NCI-H82 treated with DMSO at 0.1 percent for 48 hours (cell line): ENCODE results near the gene TOP3A.
"Not testable (repeated sequence)": the region's sequence is repeated elsewhere in the genome, so short reads cannot be mapped to it uniquely, and the experiment has no call there.

Experiments
- DNase-seq: peaks from one replicate; lab custom pipeline; 2025; ENCODE audit not compliant: unreplicated experiment; lab: John Stamatoyannopoulos, UW

Gene TOP3A, protein sequence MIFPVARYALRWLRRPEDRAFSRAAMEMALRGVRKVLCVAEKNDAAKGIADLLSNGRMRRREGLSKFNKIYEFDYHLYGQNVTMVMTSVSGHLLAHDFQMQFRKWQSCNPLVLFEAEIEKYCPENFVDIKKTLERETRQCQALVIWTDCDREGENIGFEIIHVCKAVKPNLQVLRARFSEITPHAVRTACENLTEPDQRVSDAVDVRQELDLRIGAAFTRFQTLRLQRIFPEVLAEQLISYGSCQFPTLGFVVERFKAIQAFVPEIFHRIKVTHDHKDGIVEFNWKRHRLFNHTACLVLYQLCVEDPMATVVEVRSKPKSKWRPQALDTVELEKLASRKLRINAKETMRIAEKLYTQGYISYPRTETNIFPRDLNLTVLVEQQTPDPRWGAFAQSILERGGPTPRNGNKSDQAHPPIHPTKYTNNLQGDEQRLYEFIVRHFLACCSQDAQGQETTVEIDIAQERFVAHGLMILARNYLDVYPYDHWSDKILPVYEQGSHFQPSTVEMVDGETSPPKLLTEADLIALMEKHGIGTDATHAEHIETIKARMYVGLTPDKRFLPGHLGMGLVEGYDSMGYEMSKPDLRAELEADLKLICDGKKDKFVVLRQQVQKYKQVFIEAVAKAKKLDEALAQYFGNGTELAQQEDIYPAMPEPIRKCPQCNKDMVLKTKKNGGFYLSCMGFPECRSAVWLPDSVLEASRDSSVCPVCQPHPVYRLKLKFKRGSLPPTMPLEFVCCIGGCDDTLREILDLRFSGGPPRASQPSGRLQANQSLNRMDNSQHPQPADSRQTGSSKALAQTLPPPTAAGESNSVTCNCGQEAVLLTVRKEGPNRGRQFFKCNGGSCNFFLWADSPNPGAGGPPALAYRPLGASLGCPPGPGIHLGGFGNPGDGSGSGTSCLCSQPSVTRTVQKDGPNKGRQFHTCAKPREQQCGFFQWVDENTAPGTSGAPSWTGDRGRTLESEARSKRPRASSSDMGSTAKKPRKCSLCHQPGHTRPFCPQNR

DNA sequence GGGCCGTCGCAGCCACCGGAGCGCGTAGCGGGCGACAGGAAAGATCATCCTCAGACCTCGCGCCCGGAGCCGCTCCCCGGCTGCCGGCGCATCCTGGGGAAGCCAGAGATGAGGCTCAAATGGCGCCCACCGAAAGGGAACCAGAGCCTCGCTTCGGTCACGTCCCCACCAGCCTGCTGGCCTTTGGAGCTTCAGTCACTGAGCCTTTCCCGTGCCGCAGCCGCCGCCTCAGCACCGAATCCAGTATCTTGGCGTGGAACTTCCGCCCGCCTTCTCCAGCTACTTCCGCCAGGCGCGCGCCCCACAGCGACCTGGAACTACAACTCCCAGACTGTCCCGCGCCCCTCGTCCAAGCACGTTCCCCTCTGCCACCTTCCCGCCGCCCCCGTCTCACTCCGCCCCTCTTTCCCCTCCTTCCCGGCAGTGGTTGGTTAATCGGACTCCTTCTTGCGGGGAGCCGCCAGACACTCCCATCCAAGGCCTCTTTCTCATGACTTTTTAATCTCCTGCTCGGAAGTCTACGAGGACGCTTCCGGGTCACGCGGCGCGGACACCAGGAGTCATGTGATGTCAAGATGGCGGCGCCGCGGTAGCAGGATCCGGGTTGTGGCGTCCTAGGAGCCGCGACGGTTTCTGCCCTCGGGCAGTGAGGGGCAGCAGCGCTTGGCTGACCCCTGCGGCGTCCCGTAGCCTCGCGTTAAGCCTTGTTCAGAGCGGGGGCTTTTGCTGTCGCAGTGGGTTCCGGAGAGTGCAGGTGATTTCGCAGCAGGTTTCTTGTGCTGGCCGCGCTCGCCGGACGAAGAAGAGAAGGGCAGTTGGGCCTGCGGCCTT lies at the start of gene TOP3A, which contains the start of gene SMCR8:
TSS of gene TOP3A (minus strand) at position 264 of the 831 bp plus-strand sequence. CDS start at position 48, 216 bp downstream.
TSS of gene SMCR8 (plus strand) at position 563 of the 831 bp plus-strand sequence. CDS start 497 bp downstream, outside the sequence.
- DNase-seq = peak; percentile 96

DNA sequence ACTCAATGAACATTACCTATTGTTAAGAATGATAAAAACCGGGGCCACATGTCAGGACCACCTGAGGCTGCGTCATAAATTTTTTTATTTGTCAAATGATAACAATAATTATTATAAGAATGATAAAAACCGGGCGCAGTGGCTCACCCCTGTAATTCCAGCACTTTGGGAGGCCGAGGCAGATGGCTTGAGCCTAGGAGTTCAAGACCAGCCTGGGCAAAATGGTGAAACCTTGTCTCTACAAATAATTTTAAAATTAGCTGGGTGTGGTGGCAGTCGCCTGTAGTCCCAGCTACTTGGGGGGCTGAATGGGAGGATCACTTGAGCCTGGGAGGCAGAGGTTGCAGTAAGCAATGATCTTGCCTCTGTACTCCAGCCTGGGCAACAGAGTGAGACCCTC lies 49.4 kb upstream of the TOP3A start:
- DNase-seq = no peak

DNA sequence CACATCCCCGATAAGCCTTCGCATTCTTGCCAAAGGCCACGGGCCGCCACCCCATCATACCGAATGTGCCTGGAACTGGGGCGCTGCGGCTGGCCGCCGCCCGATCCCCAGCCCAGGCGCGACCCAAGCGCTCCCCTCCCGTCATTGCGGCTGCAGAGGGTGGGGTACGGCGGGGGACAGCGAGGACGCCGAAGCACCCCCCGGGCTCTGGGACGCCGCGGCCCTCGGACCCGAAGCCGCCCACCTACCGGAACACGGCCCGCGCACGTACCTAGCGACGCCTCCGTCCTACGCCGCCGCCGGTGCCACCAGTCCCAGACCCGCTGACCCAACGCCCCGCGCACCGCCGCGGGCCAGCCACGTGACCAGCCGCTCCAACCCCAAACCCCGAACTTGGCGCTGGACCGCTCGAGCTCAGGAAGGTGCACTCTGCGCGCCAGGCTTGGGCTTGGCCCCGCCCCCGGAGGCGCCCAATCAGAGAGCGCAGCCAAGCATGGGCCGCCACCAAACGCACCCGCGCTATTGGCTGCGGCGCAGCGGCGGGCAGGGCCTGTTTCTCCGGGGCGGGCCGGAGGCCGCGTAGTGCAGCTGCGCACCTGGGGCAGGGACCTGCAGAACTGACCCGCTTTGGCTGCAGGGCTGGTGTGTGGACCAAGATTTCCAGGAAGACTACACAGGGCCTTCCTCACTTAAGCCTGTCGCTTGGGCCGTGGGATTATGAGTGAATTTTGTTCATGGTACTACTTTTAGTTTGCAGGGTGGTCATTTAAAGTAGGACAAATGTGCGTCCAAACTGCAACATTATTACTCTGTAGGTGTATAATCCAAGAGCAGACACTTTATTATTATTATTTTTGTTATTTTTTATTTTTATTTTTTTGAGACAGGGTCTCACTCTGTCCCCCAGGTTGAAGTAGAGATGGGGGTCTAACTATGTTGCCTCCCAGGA lies 48.6 kb upstream of the TOP3A start, which contains the start of gene SHMT1:
TSS of gene SHMT1 (minus strand) at position 450 of the 949 bp plus-strand sequence. CDS start 7,569 bp downstream, outside the sequence.
- DNase-seq = peak; percentile 87

DNA sequence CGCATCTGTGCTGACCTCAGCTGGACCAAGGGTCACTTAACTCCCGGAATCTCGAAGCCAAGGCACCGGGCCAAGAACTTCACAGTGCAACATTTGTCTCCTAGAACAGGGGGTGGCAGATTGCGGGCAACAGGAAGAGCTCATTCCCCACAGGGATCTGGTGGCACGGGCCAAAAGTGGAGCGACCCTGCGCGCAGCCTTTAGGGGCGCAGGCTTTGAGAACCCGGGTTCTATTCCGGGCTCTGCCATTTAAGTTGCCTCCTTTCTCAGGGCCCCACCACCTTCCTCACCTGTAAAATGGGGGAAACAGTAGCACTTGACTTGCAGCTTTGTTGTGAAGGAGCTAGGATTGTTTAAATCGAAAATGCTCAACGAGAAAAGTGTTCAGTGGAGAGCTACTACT lies 47.9 kb upstream of the TOP3A start:
- DNase-seq = no peak

- no peak for DNase-seq
These were observed 47.3 kb upstream of the TOP3A start for GRCh38 chr17:18361837-18362697.

DNA sequence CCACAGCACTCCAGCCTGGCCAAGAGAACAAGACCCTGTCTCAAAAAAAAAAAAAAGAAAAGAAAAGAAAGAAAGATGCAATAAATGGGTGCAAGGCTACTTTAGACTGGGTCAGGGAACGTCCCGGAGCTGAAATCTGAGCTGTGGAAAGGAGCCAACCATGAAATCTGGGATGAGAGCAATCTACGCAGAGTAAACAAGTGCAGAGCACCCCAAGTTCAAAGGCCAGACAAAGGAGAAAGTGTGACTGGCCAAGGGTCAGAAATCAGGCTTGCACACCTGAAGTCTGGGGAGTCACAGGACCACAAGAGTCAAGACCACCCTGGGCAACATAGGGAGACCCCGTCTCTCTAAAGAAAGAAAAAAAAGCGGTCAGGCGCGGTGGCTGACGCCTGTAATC lies 45.7 kb upstream of the TOP3A start:
- no peak for DNase-seq

DNA sequence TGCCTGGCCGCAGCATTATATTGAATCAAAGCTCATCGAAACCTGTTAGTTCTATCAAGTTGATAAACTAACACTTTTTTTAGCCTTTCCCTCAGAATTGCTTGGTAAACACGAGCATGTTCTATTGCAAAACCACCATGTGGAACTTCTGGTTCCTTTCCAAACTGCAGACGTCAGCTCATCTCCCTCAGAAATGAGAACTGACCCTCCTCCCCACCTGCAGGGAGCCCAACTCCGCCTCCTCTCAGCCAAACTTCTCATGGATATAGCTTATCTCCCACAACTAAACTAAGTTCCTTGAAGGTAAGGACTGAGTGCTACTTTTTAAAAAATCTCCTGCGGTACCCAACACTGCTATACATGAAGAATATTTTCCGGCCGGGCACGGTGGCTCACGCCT lies 41.8 kb upstream of the TOP3A start:
- no peak for DNase-seq

DNA sequence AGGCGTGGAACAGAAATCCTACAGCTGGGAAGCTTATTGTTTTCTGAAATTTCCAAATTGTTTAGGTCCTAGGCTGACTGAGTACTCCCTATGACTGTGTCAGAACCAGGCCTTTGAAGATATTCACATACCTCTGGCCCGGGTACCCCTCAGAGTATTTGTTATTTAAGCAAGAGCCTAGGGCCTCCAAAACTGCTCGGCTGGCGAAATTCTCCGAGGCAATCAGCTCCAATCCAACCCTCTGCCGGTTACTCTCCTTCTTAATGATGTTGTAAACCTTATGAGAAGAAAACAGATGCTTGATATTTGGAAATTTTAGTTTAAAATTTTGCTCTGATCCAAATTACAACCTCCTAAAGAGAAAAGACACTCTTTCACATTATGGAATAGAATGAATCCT lies 38.7 kb upstream of the TOP3A start:
- no peak for DNase-seq

DNA sequence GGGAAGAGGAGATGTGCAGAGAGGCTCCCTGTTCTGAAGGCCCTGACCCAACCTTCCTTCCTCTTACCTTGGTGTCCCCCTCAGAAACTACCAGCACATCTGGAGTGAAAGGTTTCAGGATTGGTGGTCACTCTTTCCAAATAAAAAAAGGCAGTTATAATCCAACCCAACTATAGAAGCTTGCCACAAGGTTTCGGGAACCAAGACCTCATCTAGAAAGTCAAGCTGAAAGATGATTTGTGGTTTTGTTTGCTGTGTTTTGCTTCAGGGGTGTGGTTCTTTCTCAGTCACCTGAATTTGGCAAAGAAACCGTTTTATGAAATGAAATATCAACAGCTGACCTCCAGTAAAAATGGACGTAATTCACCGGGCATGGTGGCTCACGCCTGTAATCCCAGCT lies 29.2 kb upstream of the TOP3A start:
- DNase-seq = no peak

DNA sequence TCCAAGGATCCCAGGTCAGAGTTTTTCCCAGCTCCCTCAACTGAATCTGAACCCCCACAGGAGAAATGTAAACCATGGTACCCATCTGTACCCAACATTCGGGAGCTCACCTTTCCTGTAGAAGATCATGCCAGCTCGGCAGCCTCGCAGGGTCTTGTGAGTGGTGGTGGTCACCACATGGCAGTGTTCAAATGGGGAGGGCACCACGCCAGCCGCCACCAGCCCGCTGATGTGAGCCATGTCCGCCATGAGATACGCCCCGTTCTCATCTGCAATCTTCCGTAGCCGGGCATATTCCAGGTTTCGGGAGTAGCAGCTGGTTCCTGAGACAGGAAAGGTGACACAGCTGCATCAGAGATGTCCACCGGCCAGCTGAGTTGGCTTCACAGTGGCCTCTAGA lies 25.1 kb upstream of the TOP3A start:
- DNase-seq = no peak

- DNase-seq = not testable (repeated sequence)
These were observed 23.4 kb upstream of the TOP3A start for GRCh38 chr17:18338158-18338557.

DNA sequence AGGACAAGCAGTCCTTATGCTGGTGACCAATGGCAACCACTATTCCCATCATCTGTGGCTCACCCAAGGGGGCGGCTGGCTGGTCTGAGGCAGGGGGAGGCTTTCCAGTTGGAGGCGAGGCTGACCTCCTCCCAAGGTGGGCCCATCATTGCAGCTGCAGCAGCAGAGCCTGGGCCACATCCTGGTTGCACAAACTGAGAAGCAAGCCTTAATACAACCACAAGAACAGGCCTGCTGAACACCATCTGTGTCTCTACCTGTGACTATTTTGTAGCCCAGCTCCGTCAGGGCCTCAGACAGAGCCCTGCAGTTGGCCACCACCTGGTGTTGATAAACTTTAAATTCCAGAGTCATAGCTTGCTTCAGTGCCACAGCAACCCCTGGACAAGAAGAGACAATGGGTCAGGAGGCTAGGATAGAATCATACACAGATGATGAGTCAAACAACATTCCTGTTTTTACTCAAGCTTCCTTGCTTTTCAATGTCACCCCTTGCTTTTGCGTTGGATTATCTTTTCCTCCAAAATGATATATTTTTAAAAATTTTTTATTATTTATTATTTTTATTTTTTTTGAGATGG lies 18.2 kb upstream of the TOP3A start:
- no peak for DNase-seq

- no peak for DNase-seq
These were observed 17.1 kb upstream of the TOP3A start for GRCh38 chr17:18331879-18332278.

GRCh38 chr17:18328643-18329204 lies 13.9 kb upstream of the TOP3A start:
- no peak for DNase-seq

- no peak for DNase-seq
These were observed 12.8 kb upstream of the TOP3A start for GRCh38 chr17:18327556-18327955.

GRCh38 chr17:18327093-18327492 lies 12.3 kb upstream of the TOP3A start:
- DNase-seq = no peak

DNA sequence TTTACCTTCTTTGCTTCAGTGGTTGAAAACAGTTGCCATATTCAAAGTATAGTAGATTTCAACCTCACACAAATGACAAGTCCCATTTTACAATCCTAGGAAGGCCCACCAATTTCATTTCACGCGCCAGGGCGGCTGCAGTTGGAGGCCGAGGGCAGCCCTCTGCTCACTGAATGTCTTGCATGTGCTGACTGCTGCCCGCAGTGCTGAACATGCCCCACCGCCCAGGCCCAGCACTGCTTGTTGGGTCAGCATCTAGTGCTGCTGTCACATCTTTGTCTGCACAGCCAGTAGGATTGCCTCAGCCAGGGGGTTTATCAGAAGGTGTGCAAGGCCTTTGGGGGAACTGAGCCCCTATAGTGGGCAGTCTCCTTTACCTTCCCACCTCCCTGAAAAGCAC lies 11.8 kb upstream of the TOP3A start:
- DNase-seq = no peak

DNA sequence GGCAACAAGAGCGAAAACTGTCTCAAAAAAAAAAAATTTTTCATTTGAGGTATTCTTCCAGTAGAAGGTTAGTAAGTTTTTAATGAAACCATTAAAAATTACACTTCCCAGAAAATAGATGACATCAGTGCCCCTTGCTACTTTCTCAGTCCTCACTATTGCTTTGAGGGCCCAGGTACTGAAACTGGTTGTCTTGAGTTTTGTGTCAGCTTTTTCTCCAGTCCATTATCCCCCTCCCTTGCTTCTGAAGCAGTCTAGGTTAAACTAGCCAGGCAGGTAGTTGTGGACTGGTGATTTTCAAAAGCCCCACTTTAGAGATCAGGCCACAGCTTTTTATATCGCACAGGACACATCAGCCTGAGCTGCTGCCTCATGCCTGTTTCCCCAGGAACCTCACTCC lies 11.2 kb upstream of the TOP3A start:
- no peak for DNase-seq
